Stimulated activated CD4-positive, alpha-beta T cell treated with anti-CD3 and anti-CD28 coated beads, Interleukin-12 subunit alpha, Interleukin-12 subunit beta, amount 100 ng/mL, for 48 hours (primary cell): Measurements from ENCODE around the gene CD72.
"Not testable (repeated sequence)": the region's sequence is repeated elsewhere in the genome, so short reads cannot be mapped to it uniquely, and the experiment has no call there.

Source experiments
- DNase-seq, 3 donors: peaks; one replicate each; pipeline ENCODE4 v3.0.0-alpha.2; 2020; ENCODE audit warnings: low read depth in 2 of 3, low spot score in 1 of 3

CD72 gene

DNA sequence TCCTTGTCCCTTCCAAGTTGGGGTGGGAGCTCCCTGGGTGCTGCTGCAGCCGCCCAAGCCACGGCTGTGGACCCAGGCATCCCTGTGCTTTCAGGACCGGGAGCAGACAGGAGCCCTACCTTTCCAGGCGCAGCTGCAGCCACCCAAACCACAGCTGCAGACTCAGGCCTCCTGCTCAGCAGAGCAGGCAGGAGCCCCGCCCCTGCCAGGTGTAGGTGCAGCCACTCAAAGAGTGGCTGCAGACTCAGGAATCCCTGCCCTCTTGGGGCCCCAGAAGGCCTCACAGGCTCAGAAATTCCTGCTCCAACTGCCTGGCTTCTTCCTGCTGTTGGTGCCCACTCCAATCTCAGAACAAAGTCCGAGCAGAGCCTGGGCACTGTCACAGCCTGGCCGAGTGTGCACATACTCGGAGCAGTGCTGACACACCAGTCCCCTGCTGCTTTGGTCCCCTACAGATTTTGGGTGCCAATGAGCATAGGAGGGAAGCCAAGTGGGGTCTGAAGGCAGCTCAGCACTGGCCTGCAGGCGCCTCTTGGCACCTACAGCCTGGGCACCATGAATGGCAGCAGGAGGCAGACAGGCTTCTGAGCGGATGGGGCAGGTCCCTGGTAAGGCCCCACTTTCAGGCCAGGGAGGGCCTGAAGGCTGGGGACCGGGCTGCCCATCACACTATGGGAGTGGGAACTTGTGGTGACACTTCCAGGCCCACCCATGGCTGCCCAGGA is 19.2 kb downstream of the CD72 start:
- no peak for DNase-seq

DNA sequence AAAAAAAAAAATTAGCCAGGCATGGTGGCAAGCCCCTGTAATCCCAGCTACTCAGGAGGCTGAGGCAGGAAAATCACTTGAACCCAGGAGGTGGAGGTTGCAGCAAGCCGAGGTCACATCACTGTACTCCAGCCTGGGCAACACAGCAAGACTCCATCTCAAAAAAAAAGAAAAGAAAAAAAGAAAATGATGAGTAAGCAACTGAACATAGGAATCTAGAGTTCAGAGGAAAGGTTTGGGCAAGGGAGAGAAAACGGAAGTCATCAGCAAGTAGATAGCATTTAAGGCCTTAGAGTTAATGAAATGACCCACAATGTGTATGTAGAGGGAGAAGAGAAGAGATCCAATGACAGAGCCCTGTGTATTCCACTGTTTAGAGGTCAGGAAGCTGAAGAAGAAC is 21.3 kb downstream of the CD72 start:
- DNase-seq: not testable (repeated sequence)

DNA sequence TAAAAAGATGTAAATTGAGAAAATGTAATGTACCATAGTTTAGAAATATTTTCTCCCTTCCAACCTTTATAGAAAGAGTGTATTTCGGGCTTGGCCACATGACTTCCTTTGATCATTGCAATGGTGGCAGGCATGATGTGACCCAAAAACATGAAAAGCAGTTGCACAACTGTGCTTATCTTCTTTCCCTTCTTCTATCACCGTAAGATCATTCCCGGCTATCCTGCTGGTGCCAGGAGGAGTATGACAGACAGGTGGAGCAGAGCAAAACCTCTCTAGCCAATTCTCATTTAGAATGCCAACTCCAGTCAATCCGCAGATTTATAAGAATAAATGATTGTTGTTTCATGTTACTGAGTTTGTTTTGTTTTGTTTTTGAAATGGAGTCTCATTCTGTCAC is 23.7 kb downstream of the CD72 start:
- no peak for DNase-seq

DNA sequence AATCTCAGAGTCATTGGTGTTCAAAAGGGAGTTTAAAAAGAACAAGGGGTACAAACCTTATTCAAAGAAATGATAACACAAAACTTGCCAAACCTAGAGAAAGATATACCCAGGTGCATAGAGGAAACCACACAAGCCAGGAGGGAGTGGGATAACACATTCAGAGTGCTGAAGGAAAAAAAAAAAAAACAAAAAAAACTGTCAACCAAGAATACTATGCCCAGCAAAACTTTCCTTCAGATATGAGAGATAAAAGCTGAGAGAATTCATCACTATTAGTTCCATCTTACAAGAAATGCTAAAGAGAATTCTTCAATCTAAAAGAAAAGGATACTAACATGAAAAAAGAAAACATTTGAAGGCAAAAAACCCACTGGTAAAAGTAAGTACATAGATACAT is 24.6 kb downstream of the CD72 start:
- no peak for DNase-seq

DNA sequence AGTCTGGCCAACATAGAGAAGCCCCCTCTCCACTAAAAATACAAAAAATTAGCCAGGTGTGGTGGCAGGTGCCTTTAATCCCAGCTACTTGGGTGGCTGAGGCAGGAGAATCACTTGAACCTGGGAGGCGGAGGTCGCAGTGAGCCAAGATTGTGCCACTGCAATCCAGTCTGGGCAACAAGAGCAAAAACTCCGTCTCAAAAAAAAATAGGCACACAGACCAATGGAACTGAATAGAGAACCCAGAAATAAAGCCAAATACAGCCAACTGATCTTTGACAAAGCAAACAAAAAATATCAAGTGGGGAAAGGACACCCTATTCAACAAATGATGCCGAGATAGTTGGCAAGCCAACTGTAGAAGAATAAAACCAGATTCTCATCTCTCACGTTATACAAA is 29.7 kb downstream of the CD72 start:
- not testable (repeated sequence) for DNase-seq

DNA sequence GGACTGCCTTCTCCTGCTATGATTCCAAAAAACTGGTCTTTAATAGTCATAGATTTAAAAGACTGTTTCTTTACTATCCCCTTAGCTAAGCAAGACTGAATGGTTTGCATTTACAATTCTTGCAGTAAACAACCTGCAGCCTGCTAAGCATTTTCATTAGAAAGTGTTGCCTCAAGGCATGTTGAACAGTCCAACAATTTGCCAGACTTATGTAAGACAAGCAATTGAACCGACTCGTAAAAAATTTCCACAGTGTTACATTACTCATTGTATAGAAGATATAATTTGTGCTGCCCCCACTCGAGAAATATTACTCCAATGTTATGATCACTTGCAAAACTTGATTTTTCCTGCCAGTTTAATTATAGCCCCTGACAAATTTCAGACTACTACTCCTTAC is 33.5 kb downstream of the CD72 start:
- not testable (repeated sequence) for DNase-seq

DNA sequence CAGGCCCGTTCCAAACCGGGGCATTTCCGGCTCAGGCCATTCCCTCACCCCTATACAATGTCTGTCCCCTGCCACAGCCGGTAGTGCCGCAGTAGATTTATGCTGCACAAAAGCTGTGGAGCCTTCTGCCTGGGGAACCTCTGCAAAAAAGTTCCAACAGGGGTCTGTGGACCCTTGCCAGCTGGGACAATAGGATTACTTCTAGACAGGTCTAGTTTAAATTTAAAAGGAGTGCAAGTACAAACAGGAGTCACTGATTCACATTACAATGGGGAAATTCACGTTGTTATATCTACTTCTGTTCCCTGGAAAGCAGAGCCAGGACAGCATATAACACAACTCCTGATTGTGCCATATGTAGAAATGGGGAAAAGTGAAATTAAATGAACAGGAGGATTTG is 34.7 kb downstream of the CD72 start:
- not testable (repeated sequence) for DNase-seq

DNA sequence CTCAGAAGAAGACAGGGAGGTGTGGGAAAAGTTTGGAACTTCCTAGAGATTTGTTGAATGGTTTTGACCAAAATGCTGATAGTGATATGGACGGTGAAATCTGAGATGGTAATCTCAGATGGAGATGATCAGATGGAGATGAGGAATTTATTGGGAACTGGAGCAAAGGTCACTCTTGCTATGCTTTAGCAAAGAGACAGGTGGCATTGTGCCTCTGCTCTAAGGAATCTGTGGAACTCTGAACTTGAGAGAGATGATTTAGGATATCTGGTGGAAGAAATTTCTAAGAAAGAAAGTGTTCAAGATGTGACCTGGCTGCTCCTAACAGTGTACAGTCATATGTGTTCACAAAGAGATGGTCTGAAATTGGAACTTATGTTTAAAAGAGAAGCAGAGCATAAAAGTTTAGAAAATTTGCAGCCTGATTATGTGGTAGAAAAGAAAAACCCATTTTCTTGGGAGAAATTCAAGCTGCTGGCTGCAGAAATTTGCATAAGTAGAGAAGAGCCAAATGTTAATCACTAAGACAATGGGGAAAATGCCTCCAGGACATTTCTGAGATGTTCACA is 38.5 kb downstream of the CD72 start:
- not testable (repeated sequence) for DNase-seq

DNA sequence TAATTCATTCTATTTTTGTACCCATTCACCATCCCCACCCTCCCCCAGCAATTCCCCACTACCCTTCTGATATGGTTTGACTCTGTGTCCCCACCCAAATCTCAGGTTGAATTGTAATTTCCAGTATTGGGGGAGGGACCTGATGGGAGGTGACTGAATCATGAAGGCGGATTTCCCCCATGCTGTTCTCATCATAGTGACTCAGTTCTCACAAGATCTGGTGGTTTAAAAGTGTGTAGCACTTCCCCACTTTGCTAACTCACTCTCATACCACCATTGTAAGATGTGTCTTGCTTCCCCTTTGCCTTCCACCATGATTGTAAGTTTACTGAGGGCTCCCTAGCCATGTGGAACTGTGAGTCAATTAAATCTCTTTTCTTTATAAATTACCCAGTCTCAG is 39.1 kb downstream of the CD72 start:
- DNase-seq: peak in 2 of 3 donors; percentile 14 to 40

DNA sequence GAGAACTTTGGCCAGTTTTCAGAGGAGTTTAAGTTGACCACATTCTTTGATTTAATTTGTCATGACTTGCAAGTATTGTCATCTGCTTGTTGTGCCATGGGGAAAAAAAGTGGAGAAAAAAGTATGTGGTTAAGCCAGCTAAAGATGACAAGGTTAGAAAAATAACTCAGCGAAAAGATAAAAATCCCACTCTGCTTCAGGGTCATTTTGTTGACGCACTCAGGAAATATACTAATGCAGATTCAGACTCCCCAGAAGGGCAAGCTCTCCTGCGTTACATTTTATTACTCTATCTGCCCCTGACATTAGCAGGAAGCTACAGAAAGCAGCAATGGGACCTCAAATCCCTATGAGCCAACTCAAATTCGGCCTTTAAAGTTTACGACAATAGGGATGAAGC is 40.7 kb downstream of the CD72 start:
- no peak for DNase-seq

DNA sequence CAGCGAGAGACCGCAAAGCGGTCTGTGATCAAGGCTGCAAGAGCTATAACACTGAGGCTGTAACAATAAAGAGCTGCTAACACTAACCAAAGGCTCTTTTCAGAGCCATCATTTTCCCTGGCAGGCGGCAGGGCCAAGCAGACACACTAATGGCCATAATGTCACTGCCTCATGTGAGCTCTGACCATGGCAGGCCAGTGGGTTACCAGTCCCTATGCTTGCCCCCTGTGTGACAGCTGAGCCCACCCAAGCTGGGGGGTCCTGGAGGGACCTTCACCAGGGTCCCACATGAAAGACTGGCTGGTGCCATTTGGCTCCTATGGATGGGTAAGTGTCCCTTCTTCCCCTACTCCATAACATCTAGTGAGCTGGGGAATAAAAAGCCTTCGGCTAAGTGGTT is 42.7 kb downstream of the CD72 start:
- DNase-seq: no peak

DNA sequence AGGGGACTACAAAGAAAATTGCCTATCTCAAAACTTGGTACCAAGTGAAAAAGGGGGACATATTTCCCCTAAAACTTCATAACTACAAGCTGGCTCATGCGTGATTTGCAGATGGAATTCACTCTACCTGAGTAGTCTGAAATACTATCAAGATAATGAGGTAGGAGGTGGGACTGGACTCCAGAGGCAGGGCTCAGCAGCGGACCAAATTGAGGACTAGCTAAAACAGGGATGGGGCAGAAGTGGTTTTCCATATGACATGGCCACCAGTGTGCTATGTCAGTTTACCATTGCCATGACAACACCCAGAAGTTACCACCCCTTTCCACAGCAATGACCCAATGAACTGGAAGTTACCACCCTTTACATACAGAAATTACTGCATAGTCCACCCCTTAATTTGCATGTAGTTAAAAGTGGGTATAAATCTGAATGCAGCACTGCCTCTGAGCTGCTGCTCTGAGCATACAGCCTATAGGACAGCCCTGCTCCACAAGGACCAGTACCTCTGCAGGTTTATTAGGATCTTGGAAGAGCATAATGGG is 43.6 kb downstream of the CD72 start:
- no peak for DNase-seq

DNA sequence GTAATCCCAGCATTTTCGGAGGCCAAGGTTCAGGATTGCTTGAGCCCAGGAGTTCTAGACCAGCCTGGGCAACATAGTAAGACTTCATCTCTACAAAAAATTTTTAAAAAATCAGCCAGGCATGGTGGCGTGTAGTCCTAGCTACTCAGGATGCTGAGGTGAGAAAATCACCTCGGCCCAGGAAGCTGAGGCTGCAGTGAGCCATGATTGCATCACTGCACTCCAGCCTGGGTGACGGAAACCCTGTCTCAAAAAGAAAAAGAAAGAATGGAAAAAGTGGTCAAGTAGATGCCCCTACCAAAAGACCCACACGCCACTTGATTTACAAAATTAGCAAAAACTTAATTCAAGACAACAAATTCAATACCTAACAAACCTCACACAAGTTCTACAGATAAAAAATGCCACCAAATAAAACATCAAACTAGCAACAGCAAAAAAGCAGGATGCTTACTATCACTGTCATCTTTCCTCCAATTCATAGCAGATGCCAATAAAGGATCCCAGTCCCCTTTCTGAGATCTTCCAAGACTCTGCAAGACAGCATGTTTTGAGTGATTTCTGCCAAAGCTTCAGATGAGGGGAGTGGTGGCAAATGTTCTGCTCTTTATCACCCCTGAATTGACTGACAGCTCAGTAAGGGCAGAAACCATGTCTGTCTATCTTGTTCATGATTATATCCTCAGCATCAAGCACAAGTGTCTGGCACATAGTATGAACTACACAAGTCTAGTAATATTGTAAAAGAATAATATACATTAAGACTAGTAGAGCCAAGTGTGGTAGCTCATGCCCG is 47.3 kb downstream of the CD72 start:
- DNase-seq: peak; percentile 30 to 51 (median 34)

DNA sequence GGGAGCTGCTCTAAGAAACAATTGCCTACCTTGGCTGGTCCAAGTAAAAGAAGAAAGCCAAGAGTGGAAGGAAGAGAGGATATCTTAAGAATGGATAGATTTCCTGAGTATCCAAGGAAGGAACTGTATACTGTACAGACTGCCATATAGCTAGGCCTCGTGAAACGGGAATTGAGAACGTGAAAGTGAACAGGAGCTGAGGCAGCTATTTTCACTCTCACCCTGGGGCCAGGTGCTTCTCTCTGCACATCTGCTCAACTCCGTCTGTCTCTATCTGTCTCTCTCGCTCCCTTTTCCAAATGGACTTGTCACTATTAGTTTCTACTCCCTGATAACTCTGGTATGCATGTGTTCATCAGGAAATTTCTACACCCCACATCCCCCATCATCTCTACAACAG is 49.0 kb downstream of the CD72 start:
- DNase-seq: no peak

DNA sequence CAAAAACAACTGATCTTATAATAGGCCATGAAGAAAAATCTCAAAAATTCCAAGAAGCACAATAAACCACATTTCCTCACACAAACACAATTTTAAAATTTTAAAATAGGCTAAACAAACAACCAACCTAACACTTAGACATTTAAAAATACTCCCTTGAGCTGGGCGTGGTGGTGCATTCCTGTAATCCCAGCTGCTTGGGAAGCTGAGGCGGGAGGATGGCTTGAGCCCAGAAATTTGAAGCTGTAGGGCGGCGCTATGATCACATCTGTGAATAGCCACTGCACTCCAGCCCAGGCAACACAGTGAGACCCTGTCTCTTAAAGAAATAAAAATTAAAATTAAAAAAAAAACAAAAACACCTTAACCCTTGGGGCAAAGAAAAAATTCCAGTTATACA is 50.0 kb downstream of the CD72 start:
- DNase-seq: no peak

DNA sequence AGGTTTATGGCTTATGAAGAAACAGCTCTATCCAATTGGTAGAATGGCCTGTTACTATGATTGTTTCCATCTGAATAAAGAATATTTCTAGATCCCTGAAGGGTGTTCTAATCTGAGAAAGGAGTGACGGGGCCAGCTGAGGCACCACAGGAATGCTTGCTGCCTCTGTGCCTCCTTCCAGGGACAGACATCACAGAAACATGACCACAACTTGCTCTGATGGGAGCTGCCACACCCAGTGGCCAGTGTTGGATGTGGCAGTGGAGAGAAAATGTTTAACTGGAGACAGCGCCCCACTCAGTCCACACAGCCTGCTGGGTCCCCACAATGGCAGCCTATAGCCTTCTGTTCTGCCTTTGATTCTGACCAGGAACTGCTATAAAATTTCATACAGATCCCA is 51.8 kb downstream of the CD72 start:
- no peak for DNase-seq

DNA sequence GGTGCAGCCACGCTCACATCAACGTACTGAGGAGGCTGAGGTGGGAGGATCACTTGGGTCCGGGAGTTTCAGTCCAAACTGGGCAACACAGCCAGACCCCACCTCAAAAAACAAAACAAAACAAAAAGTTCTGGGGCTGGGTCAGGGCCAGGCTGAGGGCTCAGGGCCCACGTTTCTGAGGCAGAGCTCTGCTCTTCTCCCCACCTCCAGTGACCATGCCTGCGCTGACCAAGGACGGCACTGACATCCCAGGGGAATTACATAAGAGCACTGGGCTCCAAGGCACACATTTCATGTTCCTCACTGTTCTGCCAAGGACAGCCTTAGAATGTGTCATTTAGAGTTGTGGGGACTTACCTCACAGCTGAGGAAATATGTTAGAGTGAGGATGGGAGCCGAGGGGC is 53.6 kb downstream of the CD72 start:
- no peak for DNase-seq

DNA sequence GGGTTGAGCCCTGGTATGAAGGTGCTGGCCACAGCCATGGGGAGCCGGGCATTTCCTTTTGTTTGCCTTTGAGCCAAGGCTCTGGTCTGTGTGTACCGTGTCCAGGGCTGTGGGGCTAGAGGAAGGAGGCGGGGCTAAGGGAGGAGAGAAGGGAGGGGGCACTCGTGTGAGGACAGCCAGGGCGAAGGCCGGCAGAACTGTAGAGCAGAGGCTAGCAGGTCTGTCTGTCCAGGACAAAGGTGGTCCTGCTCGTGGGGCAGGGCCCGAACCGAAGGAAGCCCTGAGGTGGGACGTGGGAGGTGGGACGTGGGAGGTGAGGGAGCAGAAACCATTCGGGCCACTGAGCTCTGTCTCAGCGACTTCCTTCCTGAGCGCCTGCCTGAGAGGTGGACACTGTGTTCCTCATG is 54.4 kb downstream of the CD72 start:
- DNase-seq: no peak

DNA sequence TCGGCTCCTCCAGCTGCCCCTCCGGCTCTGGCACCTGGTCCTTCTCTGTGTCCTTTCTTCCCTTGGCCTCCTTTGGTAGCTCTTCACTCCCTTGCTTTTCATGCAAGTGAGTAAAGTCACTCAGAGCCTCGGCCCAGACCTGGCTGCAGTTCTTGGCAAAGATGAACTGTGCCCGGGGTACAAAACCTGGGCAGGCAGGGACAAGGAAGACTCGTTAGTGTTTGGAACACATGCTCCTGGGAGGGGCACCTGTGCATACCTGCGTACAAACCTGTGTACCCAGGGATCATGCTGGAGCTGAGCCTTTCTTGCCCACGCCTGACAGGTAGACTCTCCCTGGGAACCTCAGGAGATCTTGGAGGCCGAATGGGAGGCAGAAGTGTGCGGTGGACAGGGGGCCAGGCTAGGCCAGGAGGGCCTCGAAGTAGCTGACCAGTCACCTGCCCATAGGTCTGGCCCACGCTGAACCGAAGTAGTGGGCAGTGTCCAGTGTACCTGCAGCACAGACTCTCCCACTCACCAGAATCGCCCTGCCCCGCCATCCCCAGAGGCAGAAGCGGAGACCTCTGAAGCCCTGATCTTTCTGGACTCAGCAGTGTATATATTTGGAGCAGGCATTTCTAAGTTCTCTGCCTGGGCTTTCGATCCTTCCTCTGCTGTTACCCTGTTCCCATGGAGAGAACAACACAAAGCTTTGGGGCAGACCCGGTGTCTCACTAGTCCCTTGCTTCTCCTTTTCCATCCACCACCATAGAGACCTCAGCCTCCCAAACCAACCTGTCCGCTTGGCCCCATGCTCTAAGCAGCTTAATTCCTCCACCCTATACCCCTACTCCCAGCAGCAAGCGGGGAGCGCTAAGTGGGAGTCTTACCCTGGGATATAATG is 55.1 kb downstream of the CD72 start:
- no peak for DNase-seq

DNA sequence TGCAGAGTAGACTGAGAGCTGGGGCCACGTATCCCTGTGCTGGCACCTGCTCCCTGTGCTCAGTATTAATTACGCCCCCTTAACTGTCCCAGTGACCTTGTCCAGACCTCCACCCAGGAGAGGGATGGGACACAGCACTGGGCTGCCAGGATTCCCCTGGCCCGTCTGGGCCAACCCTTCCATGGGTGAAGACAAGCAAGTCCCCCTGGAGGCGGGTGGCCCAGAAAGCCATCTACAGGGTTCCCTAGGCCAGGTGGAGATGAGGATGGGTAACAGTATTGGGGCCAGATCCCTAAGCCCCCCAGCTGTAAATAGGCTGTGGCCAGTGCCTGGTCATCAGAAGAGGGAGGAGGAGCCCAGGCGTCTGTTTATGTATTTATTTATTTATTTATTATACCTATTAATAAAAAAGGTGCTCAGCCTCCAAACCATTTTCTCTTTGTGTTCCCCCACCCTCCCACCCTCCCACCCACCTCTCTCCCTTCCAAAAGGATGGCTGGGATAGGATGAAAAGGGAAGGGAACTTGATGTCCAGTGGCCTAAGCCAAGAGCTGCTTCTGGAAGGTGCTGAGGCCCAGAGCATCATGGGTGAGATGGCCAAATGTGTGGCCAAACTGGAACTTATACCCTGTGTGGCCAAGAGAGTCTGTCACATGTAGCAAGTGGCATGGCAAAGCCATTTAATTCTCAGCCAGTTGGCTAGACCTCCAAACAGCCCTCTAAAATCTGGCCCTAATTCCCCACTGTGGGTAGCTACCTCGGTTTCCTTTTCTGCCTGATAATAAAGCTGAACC is 56.5 kb downstream of the CD72 start:
- DNase-seq: no peak
